Measurements from ENCODE around the gene DNASE1L3.

DNA sequence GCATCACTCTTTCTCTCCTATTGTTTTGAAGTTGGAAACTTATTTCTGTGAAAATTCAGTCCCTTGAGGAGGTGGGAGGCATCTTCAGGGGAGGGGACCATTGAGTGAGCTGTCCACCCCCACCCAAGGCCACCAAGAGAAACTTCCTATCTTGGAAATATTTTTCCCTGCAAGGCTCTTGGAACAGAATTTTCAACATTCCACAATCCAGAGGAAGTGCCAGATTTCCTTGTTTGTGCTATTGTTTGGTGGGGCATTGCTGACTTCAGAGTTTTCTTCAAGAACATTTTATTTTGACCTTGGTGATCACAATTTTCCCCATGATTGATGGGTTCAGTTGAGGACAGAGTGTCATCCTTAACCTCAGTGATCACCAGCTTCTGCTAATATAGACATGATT is 12.0 kb downstream of the DNASE1L3 start:
- TF ChIP-seq EZH2 (IDR thresholded peaks at IDR 0.05; ENCODE audit: low read length, missing control alignments): no peak
- no peak for TF ChIP-seq CTCF (conservative IDR thresholded peaks at IDR 0.05 in 1 of 2, IDR thresholded peaks at IDR 0.05 in 1 of 2; ENCODE audit: low read depth in 1 of 2, low read length in 2 of 2)

All from fibroblast of lung (primary cell).